Naive thymus-derived CD8-positive, alpha-beta T cell (primary cell): ENCODE measurements around the gene NPHP4. TPM values are rescaled to one million over a fixed set of nuclear protein-coding genes. Genes with fewer than 3 reads are reported as not detected.
"Not testable (repeated sequence)": the region's sequence is repeated elsewhere in the genome, so short reads cannot be mapped to it uniquely, and the experiment has no call there.

Experiments used
- ATAC-seq, 2 donors: fragments of 150-1000 bp; cut with Tn5 transposase in 1 of 2; sonication (Bioruptor Pico), chemical (Tn5 transposase) in 1 of 2; 1 replicate in 1 of 2; 2 replicates in 1 of 2; pipeline ENCODE4 v1.10.0; 2021; ENCODE audit warnings: mild to moderate bottlenecking in 2 of 2, moderate library complexity in 2 of 2
- POLR2A ChIA-PET: fragments of 350-600 bp; sonication (Branson Sonifier 250); formaldehyde crosslinking; loops from one replicate; lab custom pipeline; 2021; ENCODE audit warnings: antibody characterized with exemption; lab: Charles Lee
- DNase-seq, 10 donors: peaks; one replicate each; pipeline versions ENCODE4 v3.0.0 to v3.0.0-alpha.2; 2020 to 2022
- H3K27ac Mint-ChIP-seq, 10 donors: one replicate each; pipeline ENCODE4 v1.8.0; 2020 to 2022; ENCODE audit warnings: mild to moderate bottlenecking in 10 of 10, mixed read lengths in 10 of 10, moderate library complexity in 4 of 10, inconsistent platforms in 1 of 10
- H3K27me3 Mint-ChIP-seq, 5 donors: one replicate each; pipeline ENCODE4 v1.8.0; 2021 to 2022; ENCODE audit warnings: mixed read lengths in 5 of 5
- H3K36me3 Mint-ChIP-seq, 3 donors: one replicate each; pipeline ENCODE4 v1.8.0; 2020 to 2022; ENCODE audit warnings: mixed read lengths in 3 of 3, mild to moderate bottlenecking in 2 of 3, inconsistent platforms in 1 of 3
- H3K4me1 Mint-ChIP-seq, 4 donors: one replicate each; pipeline ENCODE4 v1.8.0; 2021 to 2022; ENCODE audit warnings: mixed read lengths in 4 of 4
- H3K4me3 Mint-ChIP-seq, 10 donors: one replicate each; pipeline ENCODE4 v1.8.0; 2020 to 2022; ENCODE audit warnings: mild to moderate bottlenecking in 10 of 10, mixed read lengths in 10 of 10, moderate library complexity in 6 of 10, inconsistent platforms in 1 of 10
- H3K9me3 Mint-ChIP-seq, 9 donors: one replicate each; pipeline ENCODE4 v1.8.0; 2020 to 2022; ENCODE audit warnings: mixed read lengths in 9 of 9, mild to moderate bottlenecking in 3 of 9, inconsistent platforms in 1 of 9, moderate library complexity in 1 of 9
- polyA plus RNA-seq, 3 donors: library from polyadenylated mRNA; unstranded; fragments of 300-500 nt; fragmentation: Illumina TruSeq; gene quantifications; one replicate each; pipeline ENCODE4 v1.2.3, GENCODE V29; 2021
- total RNA-seq, 8 experiments: library from RNA in 2 of 8; stranded (reverse) in 2 of 8; gene quantifications; one replicate each; pipeline ENCODE4 v1.2.3 and lab custom pipeline; 2021 to 2026

The NPHP4 gene
- total and polyA plus RNA-seq, 5 experiments from 2014 or later = 0.14 to 6.3 (median 0.97) TPM

DNA sequence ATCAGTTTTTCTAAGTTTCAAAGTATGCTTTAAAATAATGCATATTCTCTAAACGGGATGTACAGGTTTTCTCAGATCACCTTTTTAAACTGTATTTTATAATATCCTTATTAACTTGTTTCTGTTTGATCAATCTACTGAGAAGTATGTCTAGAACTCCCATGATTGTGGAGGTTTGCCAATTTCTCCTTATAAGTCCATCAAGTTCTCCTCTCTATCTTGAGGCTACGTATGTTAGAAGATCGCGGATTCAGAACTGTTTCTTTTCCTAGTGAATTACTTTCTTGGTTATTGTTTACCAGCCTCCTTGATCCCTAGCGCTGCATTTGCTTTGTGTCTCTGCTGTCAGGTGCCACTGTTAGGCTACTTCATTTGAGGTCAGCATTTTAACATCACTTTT lies 89.2 kb downstream of the NPHP4 start:
- POLR2A ChIA-PET = no interaction called here
- H3K27ac Mint-ChIP-seq = no peak overlapping the region

GRCh38 chr1:5901841-5902240 lies 90.4 kb downstream of the NPHP4 start:
- Mint-ChIP-seq H3K4me1 (no peaks in the 10 kb centered on the region), H3K4me3 (no peak overlapping the region), H3K27ac (no peak overlapping the region), H3K36me3 (peaks cover 0 to 33% (median 12%) of the 10 kb centered on the region in 3 donors), H3K27me3 (no peaks in the 10 kb centered on the region), H3K9me3 (no peaks in the 10 kb centered on the region)
- POLR2A ChIA-PET = no interaction called here
- ATAC-seq = no peak
- DNase-seq = no peak

More for the DNA sequence above, 89.2 kb downstream of the NPHP4 start:
- Mint-ChIP-seq H3K9me3 (no peaks in the 10 kb centered on the region), H3K4me1 (no peaks in the 10 kb centered on the region), H3K36me3 (peaks cover 0 to 22% (median 12%) of the 10 kb centered on the region in 3 donors), H3K27me3 (no peaks in the 10 kb centered on the region), H3K4me3 (no peak overlapping the region)
- ATAC-seq (no peak), DNase-seq (no peak)

- no peak for DNase-seq
- H3K27me3 Mint-ChIP-seq = no peaks in the 10 kb centered on the region
- no peak for ATAC-seq
- POLR2A ChIA-PET = no interaction called here
- H3K9me3 Mint-ChIP-seq = no peaks in the 10 kb centered on the region
- no peaks in the 10 kb centered on the region for H3K4me1 Mint-ChIP-seq
- peaks cover 0 to 37% (median 12%) of the 10 kb centered on the region in 3 donors for H3K36me3 Mint-ChIP-seq
- H3K4me3 Mint-ChIP-seq = no peak overlapping the region
- peak overlapping the region in 1 of 10 donors; percentile 58 for H3K27ac Mint-ChIP-seq
Observed at GRCh38 chr1:5901150-5901549, 91.1 kb downstream of the NPHP4 start.

GRCh38 chr1:5898266-5898665 lies 94.0 kb downstream of the NPHP4 start:
- Mint-ChIP-seq H3K36me3 (peaks cover 0 to 30% (median 18%) of the 10 kb centered on the region in 3 donors), H3K9me3 (peaks cover 0 to 2% (median 0%) of the 10 kb centered on the region in 9 donors), H3K4me1 (no peaks in the 10 kb centered on the region), H3K27me3 (no peaks in the 10 kb centered on the region), H3K4me3 (no peak overlapping the region), H3K27ac (no peak overlapping the region)
- DNase-seq = no peak
- POLR2A ChIA-PET = no interaction called here
- no peak for ATAC-seq

- H3K4me3 Mint-ChIP-seq = no peak overlapping the region
- H3K27ac Mint-ChIP-seq = no peak overlapping the region
- no peak for DNase-seq
- no peak for ATAC-seq
- H3K9me3 Mint-ChIP-seq = peaks cover 0 to 2% (median 0%) of the 10 kb centered on the region in 9 donors
- H3K36me3 Mint-ChIP-seq = peaks cover 0 to 29% (median 19%) of the 10 kb centered on the region in 3 donors
- no peaks in the 10 kb centered on the region for H3K4me1 Mint-ChIP-seq
- POLR2A ChIA-PET = no interaction called here
- no peaks in the 10 kb centered on the region for H3K27me3 Mint-ChIP-seq
Observed at GRCh38 chr1:5896706-5897660, 95.2 kb downstream of the NPHP4 start.

- H3K9me3 Mint-ChIP-seq = peaks cover 0 to 2% (median 0%) of the 10 kb centered on the region in 9 donors
- ATAC-seq (no peak), DNase-seq (peak in 1 of 10 donors; percentile 24)
- H3K36me3 Mint-ChIP-seq = peaks cover 0 to 30% (median 19%) of the 10 kb centered on the region in 3 donors
- H3K27me3 Mint-ChIP-seq = no peaks in the 10 kb centered on the region
- no peak overlapping the region for H3K4me3 Mint-ChIP-seq
- H3K27ac Mint-ChIP-seq = peak overlapping the region in 1 of 10 donors; percentile 52
- POLR2A ChIA-PET = no interaction called here
- H3K4me1 Mint-ChIP-seq = no peaks in the 10 kb centered on the region
Observed at GRCh38 chr1:5895446-5896406, 96.5 kb downstream of the NPHP4 start.

DNA sequence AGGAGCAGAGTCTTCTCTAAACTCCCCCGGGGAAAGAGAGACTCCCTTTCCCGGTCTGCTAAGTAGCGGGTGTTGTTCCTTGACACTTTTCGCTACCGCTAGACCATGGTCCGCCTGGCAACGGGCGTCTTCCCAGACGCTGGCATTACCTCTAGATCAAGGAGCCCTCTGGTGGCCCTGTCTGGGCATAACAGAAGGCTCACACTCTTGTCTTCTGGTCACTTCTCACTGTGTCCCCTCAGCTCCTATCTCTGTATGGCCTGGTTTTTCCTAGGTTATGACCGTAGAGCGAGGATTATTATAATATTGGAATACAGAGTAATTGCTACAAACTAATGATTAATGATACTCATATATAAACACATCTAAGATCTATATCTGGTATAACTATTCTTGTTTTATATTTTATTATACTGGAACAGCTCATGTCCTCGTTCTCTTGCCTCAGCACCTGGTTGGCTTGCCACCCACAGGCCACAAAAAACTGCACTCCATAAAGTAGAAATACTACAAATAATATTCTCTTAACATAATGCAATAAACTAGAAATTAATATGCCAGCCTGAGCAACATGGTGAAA lies 98.4 kb downstream of the NPHP4 start:
- POLR2A ChIA-PET, H3K27me3 Mint-ChIP-seq, H3K4me1 Mint-ChIP-seq, ATAC-seq, H3K27ac Mint-ChIP-seq, DNase-seq, H3K9me3 Mint-ChIP-seq, H3K4me3 Mint-ChIP-seq: not testable (repeated sequence)
- H3K36me3 Mint-ChIP-seq = peaks cover 0 to 37% (median 17%) of the 10 kb centered on the region in 3 donors

DNA sequence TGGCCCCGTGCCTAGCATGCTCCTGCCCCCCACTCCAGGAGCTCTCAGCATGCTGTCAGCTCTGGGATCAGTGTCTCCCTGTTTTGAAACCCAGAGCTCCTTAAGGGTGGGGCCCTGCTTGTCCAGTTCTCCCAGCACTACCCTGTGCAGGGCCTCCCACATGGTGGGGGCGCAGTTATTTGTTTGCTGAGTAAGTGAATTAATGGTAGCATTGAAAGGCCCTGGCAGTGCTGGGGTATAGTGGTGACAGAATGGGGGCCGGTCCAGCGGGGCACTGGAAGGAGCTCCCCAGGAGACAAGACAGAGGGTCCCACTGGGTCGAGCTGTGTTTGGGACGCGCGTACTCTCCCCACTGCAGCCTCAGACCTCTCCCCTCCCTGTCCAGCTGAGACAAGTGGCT lies 99.9 kb downstream of the NPHP4 start:
- DNase-seq (no peak), ATAC-seq (no peak)
- no peak overlapping the region for H3K27ac Mint-ChIP-seq
- H3K9me3 Mint-ChIP-seq = peaks cover 0 to 2% (median 0%) of the 10 kb centered on the region in 9 donors
- H3K4me3 Mint-ChIP-seq = no peak overlapping the region
- POLR2A ChIA-PET = no interaction called here
- H3K36me3 Mint-ChIP-seq = peaks cover 0 to 31% (median 17%) of the 10 kb centered on the region in 3 donors
- H3K4me1 Mint-ChIP-seq = no peaks in the 10 kb centered on the region
- H3K27me3 Mint-ChIP-seq = no peaks in the 10 kb centered on the region

- ATAC-seq = no peak
- DNase-seq = peak in 1 of 10 donors; percentile 44
- Mint-ChIP-seq H3K36me3 (peaks cover 0 to 26% (median 17%) of the 10 kb centered on the region in 3 donors), H3K9me3 (peaks cover 0 to 2% (median 0%) of the 10 kb centered on the region in 9 donors), H3K27me3 (no peaks in the 10 kb centered on the region), H3K27ac (no peak overlapping the region), H3K4me1 (no peaks in the 10 kb centered on the region), H3K4me3 (no peak overlapping the region)
- POLR2A ChIA-PET = no interaction called here
Observed at GRCh38 chr1:5891736-5892135, 100.5 kb downstream of the NPHP4 start.

DNA sequence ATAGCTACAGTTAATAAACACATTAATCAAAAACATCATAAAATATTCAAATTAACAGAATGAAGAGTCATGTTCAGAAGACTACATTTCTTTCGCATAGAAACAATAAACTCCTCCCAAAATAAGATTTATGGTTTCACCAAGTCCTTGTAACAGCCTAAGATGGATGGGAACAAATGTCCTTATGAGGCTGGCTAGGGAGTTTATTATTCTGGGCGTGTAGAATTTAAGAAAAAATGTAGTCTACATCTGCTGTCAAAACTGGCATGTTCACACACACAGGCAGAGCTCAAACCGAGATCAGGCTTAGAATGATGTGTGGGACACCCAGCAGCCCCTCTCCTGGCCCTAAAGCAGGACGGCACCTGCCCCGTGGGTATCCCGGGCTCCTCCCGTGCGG lies 101.1 kb downstream of the NPHP4 start:
- DNase-seq (no peak), ATAC-seq (no peak)
- Mint-ChIP-seq H3K4me3 (no peak overlapping the region), H3K9me3 (peaks cover 0 to 2% (median 0%) of the 10 kb centered on the region in 9 donors), H3K27me3 (no peaks in the 10 kb centered on the region), H3K4me1 (no peaks in the 10 kb centered on the region), H3K27ac (peak overlapping the region in 1 of 10 donors; percentile 61), H3K36me3 (peaks cover 0 to 23% (median 17%) of the 10 kb centered on the region in 3 donors)
- POLR2A ChIA-PET = no interaction called here

DNA sequence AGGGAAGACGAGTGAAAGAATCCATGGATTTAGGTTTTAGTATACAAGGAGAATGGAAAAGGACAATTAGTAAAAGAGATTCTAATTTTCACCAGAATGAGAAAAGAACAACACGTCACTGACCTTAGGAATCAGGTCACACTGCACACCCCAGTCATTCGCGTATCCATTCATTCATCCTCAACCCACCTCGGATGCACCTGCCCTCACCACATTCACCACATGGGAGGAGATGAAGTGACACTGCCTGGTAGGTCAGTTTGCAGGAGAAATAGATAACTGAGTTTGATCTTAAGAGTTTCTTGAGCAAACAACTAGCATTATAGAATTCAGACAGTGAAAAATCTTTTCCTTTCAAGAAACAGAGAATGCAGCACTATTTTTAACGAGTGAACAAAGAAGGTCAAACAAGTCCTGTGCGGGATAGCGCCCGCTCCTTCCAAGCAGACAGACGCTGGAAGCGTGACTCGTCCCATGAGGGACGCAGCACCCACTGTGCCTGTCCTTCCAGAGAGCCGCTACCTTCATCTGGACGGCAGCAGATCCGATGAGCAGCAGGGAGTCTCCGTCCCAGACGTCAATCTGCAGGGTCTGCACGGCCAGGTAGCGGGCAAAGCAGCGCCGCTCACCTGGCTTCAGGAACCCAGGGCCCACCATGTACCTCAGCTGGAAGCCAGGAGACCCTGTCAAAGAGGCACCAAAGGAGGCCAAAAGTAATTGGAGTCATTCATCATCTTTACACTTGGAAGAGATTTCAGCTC lies 101.7 kb downstream of the NPHP4 start:
- peak overlapping the region in 1 of 10 donors; percentile 61 for H3K27ac Mint-ChIP-seq
- no peak for ATAC-seq
- H3K27me3 Mint-ChIP-seq = no peaks in the 10 kb centered on the region
- DNase-seq = no peak
- H3K9me3 Mint-ChIP-seq = peaks cover 0 to 2% (median 0%) of the 10 kb centered on the region in 9 donors
- POLR2A ChIA-PET = no interaction called here
- H3K4me3 Mint-ChIP-seq = no peak overlapping the region
- peaks cover 0 to 17% (median 12%) of the 10 kb centered on the region in 3 donors for H3K36me3 Mint-ChIP-seq
- no peaks in the 10 kb centered on the region for H3K4me1 Mint-ChIP-seq

DNA sequence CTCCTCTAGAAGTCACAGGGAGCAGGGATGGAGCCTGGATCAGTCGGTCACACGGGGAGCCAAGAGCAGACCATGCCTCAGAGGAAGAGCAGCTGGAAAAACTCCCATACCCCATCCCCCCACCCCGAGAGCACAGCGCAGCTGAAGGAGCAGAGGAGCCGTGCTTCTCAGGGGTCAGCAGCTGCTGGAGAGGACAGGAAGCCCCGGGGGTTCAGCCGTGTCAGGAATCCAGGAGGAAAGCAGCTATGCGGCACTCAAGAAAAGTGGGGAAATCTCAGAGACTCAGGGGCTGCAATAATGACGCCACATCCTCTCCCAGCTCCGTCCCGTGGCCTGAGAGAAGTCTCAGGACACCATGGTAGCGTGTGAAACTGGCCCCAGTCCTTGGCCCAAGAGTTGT lies 102.3 kb downstream of the NPHP4 start:
- peaks cover 0 to 18% (median 9%) of the 10 kb centered on the region in 3 donors for H3K36me3 Mint-ChIP-seq
- peaks cover 0 to under 1% (median 0%) of the 10 kb centered on the region in 4 donors for H3K4me1 Mint-ChIP-seq
- no peak overlapping the region for H3K27ac Mint-ChIP-seq
- H3K4me3 Mint-ChIP-seq = no peak overlapping the region
- peaks cover 0 to 2% (median 0%) of the 10 kb centered on the region in 9 donors for H3K9me3 Mint-ChIP-seq
- no peaks in the 10 kb centered on the region for H3K27me3 Mint-ChIP-seq
- POLR2A ChIA-PET = no interaction called here
- DNase-seq = peak in 1 of 10 donors; percentile 10
- no peak for ATAC-seq
